HEK293T (cell line): Measurements from ENCODE around the gene PLEK2.
"Not testable (repeated sequence)": the region's sequence is repeated elsewhere in the genome, so short reads cannot be mapped to it uniquely, and the experiment has no call there.

Experiments used
- CTCF ChIA-PET: fragments of 350-600 bp; formaldehyde crosslinking; extraction: SDS; loops from one replicate; lab custom pipeline; 2021; ENCODE audit warnings: antibody characterized with exemption, inconsistent platforms; lab: Yijun Ruan, JAX
- POLR2A ChIA-PET: fragments of 350-600 bp; formaldehyde crosslinking; extraction: SDS; loops from one replicate; lab custom pipeline; 2020; ENCODE audit warnings: antibody characterized with exemption, inconsistent platforms; lab: Yijun Ruan, JAX
- DNase-seq: peaks from one replicate; pipeline ENCODE4 v3.0.0; 2012; ENCODE audit warnings: mixed read lengths; ENCODE audit errors: extremely low spot score
- ARNT ChIP-seq: fragments of 450-650 bp; IDR thresholded peaks from 2 replicates; pipeline ENCODE4 v1.6.1; 2017; ENCODE audit warnings: mild to moderate bottlenecking
- BHLHE40 ChIP-seq: fragments of 450-650 bp; IDR thresholded peaks from 2 replicates; pipeline ENCODE4 v1.6.1; 2016; ENCODE audit warnings: mild to moderate bottlenecking, moderate library complexity, borderline replicate concordance
- CTBP1 ChIP-seq: fragments of 450-650 bp; IDR thresholded peaks from 2 replicates; pipeline ENCODE4 v1.6.1; 2016; ENCODE audit warnings: borderline replicate concordance
- ELF4 ChIP-seq: fragments of 450-650 bp; IDR thresholded peaks from 2 replicates; pipeline ENCODE4 v1.6.1; 2017; ENCODE audit warnings: antibody characterized with exemption
- FOXA1 ChIP-seq: fragments of 450-650 bp; IDR thresholded peaks from 2 replicates; pipeline ENCODE4 v1.6.1; 2016; ENCODE audit warnings: mild to moderate bottlenecking
- FOXK2 ChIP-seq: fragments of 450-650 bp; IDR thresholded peaks from 2 replicates; pipeline ENCODE4 v1.6.1; 2016; ENCODE audit warnings: mild to moderate bottlenecking
- FOXM1 ChIP-seq: fragments of 450-650 bp; IDR thresholded peaks from 2 replicates; pipeline ENCODE4 v1.6.1; 2017; ENCODE audit warnings: mild to moderate bottlenecking, borderline replicate concordance
- HDGF ChIP-seq: fragments of 450-650 bp; IDR thresholded peaks from 2 replicates; pipeline ENCODE4 v1.6.1; 2017; ENCODE audit warnings: antibody characterized with exemption, borderline replicate concordance
- L3MBTL2 ChIP-seq: fragments of 450-650 bp; conservative IDR thresholded peaks from 2 replicates; pipeline ENCODE4 v1.6.1; 2016; ENCODE audit warnings: mild to moderate bottlenecking
- LEF1 ChIP-seq: fragments of 450-650 bp; IDR thresholded peaks from 2 replicates; pipeline ENCODE4 v1.6.1; 2017; ENCODE audit warnings: mild to moderate bottlenecking, borderline replicate concordance
- NFRKB ChIP-seq: fragments of 450-650 bp; IDR thresholded peaks from 2 replicates; pipeline ENCODE4 v1.6.1; 2016; ENCODE audit warnings: mild to moderate bottlenecking, moderate library complexity
- PKNOX1 ChIP-seq: fragments of 450-650 bp; IDR thresholded peaks from 2 replicates; pipeline ENCODE4 v1.6.1; 2016
- SP1 ChIP-seq: fragments of 450-650 bp; IDR thresholded peaks from 2 replicates; pipeline ENCODE4 v1.6.1; 2017
- SUZ12 ChIP-seq: fragments of 450-650 bp; IDR thresholded peaks from 2 replicates; pipeline ENCODE4 v1.6.1; 2016; ENCODE audit warnings: mild to moderate bottlenecking
- TARDBP ChIP-seq: fragments of 450-650 bp; IDR thresholded peaks from 2 replicates; pipeline ENCODE4 v1.6.1; 2016
- ZNF384 ChIP-seq: fragments of 450-650 bp; IDR thresholded peaks from 2 replicates; pipeline ENCODE4 v1.6.1; 2016

Gene PLEK2

GRCh38 chr14:67357969-67358354 is 54.0 kb downstream of the PLEK2 start:
- ChIA-PET CTCF (no interaction called here), POLR2A (no interaction called here)
- no peak for TF ChIP-seq L3MBTL2
- no peak for TF ChIP-seq SP1
- TF ChIP-seq PKNOX1 = no peak
- TF ChIP-seq FOXM1 = no peak
- TF ChIP-seq ZNF384 = no peak
- no peak for TF ChIP-seq FOXK2
- no peak for TF ChIP-seq ELF4
- no peak for TF ChIP-seq HDGF
- no peak for TF ChIP-seq NFRKB
- no peak for TF ChIP-seq SUZ12
- TF ChIP-seq TARDBP = no peak
- no peak for TF ChIP-seq ARNT
- TF ChIP-seq LEF1 = no peak
- no peak for TF ChIP-seq CTBP1
- DNase-seq = no peak

- DNase-seq = no peak
- CTCF ChIA-PET = no interaction called here
- no peak for TF ChIP-seq FOXA1
- POLR2A ChIA-PET = no interaction called here
Observed at GRCh38 chr14:67357186-67357968, 54.6 kb downstream of the PLEK2 start.

- ChIA-PET POLR2A (no interaction called here), CTCF (no interaction called here)
- TF ChIP-seq LEF1 (no peak), SUZ12 (no peak), NFRKB (no peak), HDGF (no peak), L3MBTL2 (no peak), TARDBP (no peak), CTBP1 (no peak), PKNOX1 (no peak), ELF4 (no peak)
- no peak for DNase-seq
Observed at GRCh38 chr14:67352055-67352454, 59.9 kb downstream of the PLEK2 start.

- TF ChIP-seq FOXA1 (no peak), SP1 (no peak), FOXM1 (no peak), CTBP1 (no peak), LEF1 (no peak), BHLHE40 (no peak), NFRKB (no peak), ARNT (no peak)
- POLR2A ChIA-PET = no interaction called here
- no peak for DNase-seq
- CTCF ChIA-PET = no interaction called here
Observed at GRCh38 chr14:67345583-67345982, 66.4 kb downstream of the PLEK2 start.

- no peak for DNase-seq
- CTCF ChIA-PET = no interaction called here
- POLR2A ChIA-PET = no interaction called here
- TF ChIP-seq FOXA1 = no peak
- TF ChIP-seq NFRKB = no peak
- TF ChIP-seq CTBP1 = no peak
- TF ChIP-seq LEF1 = no peak
- no peak for TF ChIP-seq FOXM1
- no peak for TF ChIP-seq HDGF
- TF ChIP-seq SUZ12 = no peak
- no peak for TF ChIP-seq ELF4
- no peak for TF ChIP-seq L3MBTL2
- no peak for TF ChIP-seq TARDBP
- TF ChIP-seq BHLHE40 = no peak
- no peak for TF ChIP-seq FOXK2
Observed at GRCh38 chr14:67343601-67344230, 68.2 kb downstream of the PLEK2 start.

- POLR2A ChIA-PET, CTCF ChIA-PET, DNase-seq: not testable (repeated sequence)
Observed at GRCh38 chr14:67341231-67341630, 70.7 kb downstream of the PLEK2 start.
